ENCODE measurements around the gene TPRA1.

DNA sequence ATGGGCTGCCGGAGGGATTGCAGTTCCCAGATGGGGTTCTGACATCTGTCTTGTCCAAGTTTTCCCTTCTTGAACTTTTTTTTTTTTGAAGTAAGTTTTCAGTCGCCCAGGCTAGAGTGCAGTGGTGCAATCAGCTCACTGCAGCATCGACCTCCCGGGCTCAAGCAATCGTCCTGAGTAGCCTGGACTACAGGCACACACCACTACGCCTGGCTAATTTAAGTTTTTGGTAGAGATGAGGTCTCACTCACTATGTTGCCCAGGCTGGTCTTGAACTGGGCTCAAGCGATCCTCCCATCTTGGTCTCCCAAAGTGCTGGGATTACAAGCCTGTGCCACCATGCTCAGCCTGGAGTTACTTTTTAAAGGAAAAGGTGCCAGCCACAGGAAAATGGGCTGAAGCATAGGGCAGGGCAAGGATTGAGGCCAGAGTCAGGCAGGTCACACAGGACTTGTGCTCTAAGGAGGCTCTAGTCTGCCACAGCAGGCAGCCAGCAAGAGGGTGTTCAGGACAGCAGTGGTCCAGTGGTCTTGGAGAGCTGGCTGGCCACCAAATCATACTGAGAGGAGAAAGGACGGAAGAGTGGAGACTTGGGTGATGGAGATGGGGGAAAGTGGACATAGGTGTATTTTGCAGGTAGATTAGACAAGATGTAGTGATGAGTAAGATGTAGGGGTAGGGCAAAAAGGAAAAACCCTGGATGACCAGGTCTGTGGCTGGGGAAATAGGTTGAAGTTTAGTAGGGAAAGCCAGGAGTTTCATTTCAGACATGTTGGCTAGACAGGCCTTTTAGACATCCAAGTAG lies 32.4 kb upstream of the TPRA1 start:
- TF ChIP-seq, protein P1, sequence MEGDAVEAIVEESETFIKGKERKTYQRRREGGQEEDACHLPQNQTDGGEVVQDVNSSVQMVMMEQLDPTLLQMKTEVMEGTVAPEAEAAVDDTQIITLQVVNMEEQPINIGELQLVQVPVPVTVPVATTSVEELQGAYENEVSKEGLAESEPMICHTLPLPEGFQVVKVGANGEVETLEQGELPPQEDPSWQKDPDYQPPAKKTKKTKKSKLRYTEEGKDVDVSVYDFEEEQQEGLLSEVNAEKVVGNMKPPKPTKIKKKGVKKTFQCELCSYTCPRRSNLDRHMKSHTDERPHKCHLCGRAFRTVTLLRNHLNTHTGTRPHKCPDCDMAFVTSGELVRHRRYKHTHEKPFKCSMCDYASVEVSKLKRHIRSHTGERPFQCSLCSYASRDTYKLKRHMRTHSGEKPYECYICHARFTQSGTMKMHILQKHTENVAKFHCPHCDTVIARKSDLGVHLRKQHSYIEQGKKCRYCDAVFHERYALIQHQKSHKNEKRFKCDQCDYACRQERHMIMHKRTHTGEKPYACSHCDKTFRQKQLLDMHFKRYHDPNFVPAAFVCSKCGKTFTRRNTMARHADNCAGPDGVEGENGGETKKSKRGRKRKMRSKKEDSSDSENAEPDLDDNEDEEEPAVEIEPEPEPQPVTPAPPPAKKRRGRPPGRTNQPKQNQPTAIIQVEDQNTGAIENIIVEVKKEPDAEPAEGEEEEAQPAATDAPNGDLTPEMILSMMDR (conservative IDR thresholded peaks at IDR 0.05): no peak
- no peak for TF ChIP-seq EZH2 (IDR thresholded peaks at IDR 0.05; ENCODE audit: low read depth)

Data from PC-9 (cell line).